NB4 (cell line): ENCODE data around the gene FILIP1L.
A peak's percentile ranks its signal among the peaks of the same experiment; 100 is the strongest.
"Not testable (repeated sequence)": the region's sequence is repeated elsewhere in the genome, so short reads cannot be mapped to it uniquely, and the experiment has no call there.

ENCODE experiments used
- DNase-seq: peaks from one replicate; pipeline ENCODE4 v3.0.0; 2010; ENCODE audit warnings: low read depth
- H3K4me3 ChIP-seq: one replicate; pipeline ENCODE4 v1.5.1; 2011; ENCODE audit warnings: mild to moderate bottlenecking, low read depth, low read length, moderate library complexity
- CTCF ChIP-seq: IDR thresholded peaks from one replicate; pipeline ENCODE4 v1.5.1; 2012; ENCODE audit warnings: low read depth, low read length
- MAX ChIP-seq: IDR thresholded peaks from 2 replicates; pipeline ENCODE4 v1.6.1; 2011; ENCODE audit warnings: low read depth, low read length
- MYC ChIP-seq: IDR thresholded peaks from 2 replicates; pipeline ENCODE4 v1.6.1; 2011; ENCODE audit warnings: low read depth, low read length
- POLR2A ChIP-seq: IDR thresholded peaks from 2 replicates; pipeline ENCODE4 v1.6.1; 2011; ENCODE audit warnings: mild to moderate bottlenecking; ENCODE audit not compliant: insufficient read length; ENCODE audit errors: extremely low read depth

Gene FILIP1L

DNA sequence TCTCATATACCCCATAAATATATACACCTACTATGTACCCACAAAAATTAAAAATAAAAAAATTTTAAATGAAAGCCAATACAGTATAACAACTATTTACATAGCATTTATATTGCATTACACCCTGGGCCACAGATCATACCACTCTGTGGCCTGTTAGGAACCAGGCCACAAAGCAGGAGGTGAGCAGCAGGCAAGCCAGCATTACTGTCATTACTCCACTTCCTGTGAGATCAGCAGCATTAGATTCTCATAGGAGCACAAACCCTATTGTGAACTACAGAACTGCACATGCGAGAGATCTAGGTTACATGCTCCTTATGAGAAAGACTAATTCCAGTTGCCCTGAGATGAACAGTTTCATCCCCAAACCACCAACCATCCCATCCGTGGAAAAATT is 17.4 kb downstream of the FILIP1L start:
- no peak for TF ChIP-seq MYC
- TF ChIP-seq POLR2A = no peak
- TF ChIP-seq CTCF = no peak
- TF ChIP-seq MAX = no peak
- peak; percentile 63 for DNase-seq
- no peak overlapping the region for H3K4me3 ChIP-seq

- not testable (repeated sequence) for H3K4me3 ChIP-seq, DNase-seq
Observed at GRCh38 chr3:100096286-100096685, 18.0 kb downstream of the FILIP1L start.

DNA sequence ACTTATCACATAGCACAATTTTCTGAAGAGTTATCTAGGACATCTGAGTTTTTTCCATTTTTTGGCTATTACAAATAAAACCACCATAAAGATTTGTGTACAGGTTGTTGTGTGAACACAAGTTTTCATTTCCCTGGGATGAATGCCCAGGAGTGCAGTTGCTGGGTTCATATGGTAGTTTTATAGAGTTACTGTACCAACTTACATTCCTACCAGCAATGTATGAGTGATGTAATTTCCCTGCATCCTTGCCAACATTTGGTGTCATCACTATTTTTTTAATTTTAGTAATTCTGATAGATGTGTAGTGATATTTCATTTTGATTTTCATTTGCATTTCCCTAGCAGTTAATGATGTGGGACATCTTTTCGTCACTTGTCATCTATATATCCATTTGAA is 20.5 kb downstream of the FILIP1L start:
- no peak overlapping the region for H3K4me3 ChIP-seq
- no peak for DNase-seq
- TF ChIP-seq POLR2A (no peak), MAX (no peak), MYC (no peak), CTCF (no peak)

DNA sequence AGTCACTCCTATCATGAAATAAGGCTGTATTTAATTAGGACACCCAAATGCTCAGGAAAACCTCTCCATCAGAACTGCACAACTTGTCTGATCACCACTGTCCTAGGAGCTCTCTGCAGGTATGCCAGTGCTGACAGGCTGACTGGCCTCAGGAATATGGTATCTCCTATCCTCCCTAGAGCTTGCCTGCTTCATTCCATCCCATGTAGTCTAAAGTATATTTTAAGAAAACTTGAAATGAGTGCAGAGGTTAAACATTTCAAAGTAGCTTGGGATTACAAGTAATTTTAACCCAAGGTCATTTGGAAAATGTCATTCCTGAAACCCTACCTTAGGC is 23.7 kb downstream of the FILIP1L start:
- H3K4me3 ChIP-seq = no peak overlapping the region
- TF ChIP-seq MAX (no peak), MYC (no peak), POLR2A (no peak), CTCF (no peak)
- no peak for DNase-seq

- TF ChIP-seq MYC (peak; percentile 8; the same call in 1 of the 2 replicates), MAX (0 out of 2 replicates have a peak, but pooled peaks have one; percentile 17), CTCF (peak; percentile 54), POLR2A (no peak)
- DNase-seq = peak; percentile 90
- H3K4me3 ChIP-seq = peak overlapping the region; percentile 49
Observed at GRCh38 chr3:100089812-100090668, 24.3 kb downstream of the FILIP1L start.

GRCh38 chr3:100088735-100089368 is 25.4 kb downstream of the FILIP1L start:
- peak overlapping the region; percentile 46 for H3K4me3 ChIP-seq
- TF ChIP-seq MYC (no peak), POLR2A (no peak), MAX (no peak)
- DNase-seq = no peak
